Muscle of back (tissue), 11 donors: Measurements from ENCODE around the gene WWC2. TPM values are rescaled to one million over a fixed set of nuclear protein-coding genes. Genes with fewer than 3 reads are reported as not detected.
"Not testable (repeated sequence)": the region's sequence is repeated elsewhere in the genome, so short reads cannot be mapped to it uniquely, and the experiment has no call there.

Experiments used
- DNase-seq, 3 donors: peaks; one replicate each; pipeline versions ENCODE4 v3.0.0 to v3.0.0-alpha.2; 2013
- polyA plus RNA-seq, 10 donors: library from polyadenylated mRNA; unstranded; fragments of 120-200 nt; gene quantifications; one replicate each; pipeline ENCODE4 v1.2.1, GENCODE V29; 2013; ENCODE audit not compliant: insufficient read length in 10 of 10

WWC2 gene
- polyA plus RNA-seq, 10 donors, result 16.8 to 26.3 (median 21.0) TPM

DNA sequence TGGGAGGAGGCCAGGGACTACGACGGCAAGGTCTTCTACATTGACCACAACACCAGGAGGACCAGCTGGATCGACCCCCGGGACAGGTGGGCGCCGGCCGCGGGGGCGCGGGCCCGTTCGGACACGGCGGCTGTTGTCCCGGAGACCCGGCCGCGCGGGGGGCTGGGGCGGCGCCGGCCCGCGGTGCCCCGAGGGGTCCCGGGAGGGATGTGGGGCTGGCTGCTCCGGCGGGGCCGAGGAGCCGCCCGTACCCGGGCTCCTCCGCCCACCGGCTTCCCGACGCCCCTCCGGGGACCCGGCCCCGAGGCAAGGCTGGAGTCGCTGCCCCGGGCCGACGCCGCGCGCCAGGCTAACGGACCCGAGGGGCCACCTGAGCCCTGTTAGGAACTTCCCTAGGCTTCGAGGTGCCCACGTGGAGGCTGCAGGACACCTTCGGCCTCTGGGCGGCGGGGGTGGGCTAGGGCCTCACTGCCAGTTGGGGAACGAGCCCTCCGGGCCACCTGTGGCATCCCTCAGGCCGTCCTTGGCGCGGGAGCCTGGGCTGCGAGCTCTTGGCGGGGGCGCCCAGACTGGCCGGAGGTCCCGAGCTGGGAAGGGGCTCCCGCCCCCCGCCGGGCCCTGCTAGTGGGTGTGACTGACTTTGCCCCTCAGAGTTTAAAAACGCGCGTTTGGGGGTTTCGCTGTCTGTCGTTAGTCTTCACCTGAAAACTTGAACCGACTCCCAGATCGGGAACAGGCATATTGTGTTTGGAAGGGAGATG, 660 bp downstream of the WWC2 start:
- DNase-seq, result peak in 2 of 3 donors; percentile 34 to 68

DNA sequence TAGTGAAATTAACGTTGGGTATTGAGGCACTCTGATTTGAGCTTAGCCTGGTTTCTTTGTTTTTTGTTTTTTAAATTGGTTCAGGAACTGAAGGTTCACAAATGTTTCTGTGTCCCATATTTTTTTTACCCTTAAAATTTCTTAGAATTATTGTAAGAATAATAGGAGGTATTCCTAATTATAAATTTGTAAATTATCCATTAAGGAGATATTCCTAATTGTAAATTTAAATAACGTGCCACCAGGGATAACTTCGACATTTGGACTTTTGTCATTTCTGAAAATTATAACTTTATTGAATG, 1.2 kb downstream of the WWC2 start:
- no peak for DNase-seq

DNA sequence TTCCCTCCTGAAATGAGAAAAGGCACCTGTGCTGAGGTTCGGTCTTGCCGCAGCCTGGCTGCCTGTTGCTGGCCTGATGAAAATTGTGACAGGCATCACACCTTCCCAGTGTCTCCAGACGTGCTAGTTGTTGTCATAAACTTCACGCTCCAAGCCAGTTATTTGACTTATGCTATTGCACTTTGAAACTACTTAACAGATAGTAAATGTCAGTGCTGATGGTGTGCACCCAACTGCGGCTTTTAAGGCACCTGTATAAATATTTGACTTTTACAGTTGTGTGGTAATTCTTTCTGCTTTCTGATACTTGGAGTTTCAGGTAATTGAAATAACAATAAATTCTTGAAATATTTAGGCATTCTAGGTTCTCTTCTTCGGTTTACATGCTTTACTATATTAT, 1.8 kb downstream of the WWC2 start:
- peak in 1 of 3 donors; percentile 9 for DNase-seq

- no peak for DNase-seq
These were observed 3.0 kb downstream of the WWC2 start for GRCh38 chr4:183101956-183102480.

GRCh38 chr4:183105092-183105491, 6.0 kb downstream of the WWC2 start:
- DNase-seq, result no peak

GRCh38 chr4:183106839-183107238, 7.8 kb downstream of the WWC2 start:
- DNase-seq, result no peak

DNA sequence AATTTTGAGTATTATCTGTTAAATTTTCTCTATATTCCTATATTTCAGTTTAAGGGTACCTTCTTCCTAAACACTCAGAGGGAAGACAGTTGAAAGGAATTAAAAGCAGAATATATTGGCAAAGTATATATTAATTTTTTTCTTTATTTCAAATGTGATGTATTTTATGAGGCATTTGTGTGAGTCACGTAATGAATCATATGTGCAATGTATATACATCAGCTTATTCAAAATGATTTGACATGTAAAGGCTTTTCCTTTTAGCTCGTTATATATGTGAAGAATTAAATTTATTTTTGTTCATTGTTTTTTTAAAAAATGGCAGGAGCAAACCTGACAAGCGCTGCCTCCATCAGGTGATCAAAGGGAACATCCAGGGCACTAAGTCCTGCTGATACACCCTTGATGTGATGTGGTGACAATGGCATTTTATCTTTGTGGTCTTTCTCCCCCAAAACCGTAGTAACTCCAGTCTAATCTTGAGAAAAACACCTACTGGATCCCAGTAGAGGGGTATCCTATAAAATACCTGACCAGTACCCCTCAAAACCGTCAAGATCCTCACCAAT, 8.9 kb downstream of the WWC2 start:
- DNase-seq, result no peak

GRCh38 chr4:183110244-183110643, 11.2 kb downstream of the WWC2 start:
- DNase-seq, result no peak

DNA sequence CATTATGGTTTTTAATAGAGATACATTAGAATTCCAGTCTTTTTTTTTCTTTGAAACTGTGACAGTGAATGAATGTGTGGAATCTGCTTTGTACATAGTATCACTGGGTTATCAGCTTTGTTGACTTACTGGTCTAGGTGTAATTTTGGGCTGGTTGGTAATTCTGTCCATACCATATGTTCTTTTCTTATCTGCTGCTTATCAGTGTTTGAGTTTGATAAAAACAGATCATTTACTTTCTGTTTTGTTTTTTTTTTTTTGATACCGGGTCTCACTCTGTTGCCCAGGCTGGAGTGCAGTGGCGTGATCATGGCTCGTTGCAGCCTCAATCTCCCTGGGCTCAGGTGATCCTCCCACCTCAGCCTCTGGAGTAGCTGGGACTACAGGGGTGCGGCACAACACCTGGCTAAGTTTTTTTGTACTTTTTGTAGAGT, 12.4 kb downstream of the WWC2 start:
- DNase-seq, result no peak

DNA sequence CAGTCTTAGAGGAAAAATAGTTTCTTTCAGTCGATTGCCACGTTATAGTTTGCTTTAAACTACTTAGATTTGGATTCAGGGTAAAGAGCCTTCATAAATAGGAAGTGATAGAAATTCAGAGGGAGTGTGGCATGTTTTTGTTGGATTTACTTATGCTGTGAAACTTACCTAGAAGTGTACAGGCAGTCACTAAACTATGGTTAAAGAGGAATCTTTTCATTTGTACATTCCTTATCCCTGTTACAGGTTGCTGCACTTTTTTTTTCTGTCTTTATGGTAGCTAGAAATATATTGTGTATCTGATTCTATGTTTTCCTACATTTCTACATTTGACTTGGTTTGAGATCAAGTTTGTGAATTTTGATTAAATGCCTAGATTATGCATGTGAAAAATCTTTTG, 19.1 kb downstream of the WWC2 start:
- no peak for DNase-seq

DNA sequence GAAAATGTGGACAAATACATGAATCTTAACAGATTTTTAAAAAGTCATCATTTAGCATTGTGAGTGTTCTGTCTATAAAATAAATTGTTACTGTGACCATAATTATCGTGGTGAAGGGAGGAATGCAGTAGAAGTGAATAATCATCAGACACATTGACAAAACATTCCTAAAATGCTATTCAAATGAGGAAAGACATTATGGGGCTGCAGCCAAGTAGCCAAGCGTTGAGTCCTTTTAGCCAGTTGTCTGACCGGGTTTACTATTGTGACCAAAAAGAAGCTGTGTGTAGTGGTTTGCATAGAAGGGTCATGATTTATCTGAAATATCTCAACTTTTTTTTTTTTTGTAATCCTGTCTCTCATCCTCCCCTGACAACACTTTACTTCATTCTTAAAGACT, 19.5 kb downstream of the WWC2 start:
- peak in 2 of 3 donors; percentile 37 to 92 for DNase-seq

DNA sequence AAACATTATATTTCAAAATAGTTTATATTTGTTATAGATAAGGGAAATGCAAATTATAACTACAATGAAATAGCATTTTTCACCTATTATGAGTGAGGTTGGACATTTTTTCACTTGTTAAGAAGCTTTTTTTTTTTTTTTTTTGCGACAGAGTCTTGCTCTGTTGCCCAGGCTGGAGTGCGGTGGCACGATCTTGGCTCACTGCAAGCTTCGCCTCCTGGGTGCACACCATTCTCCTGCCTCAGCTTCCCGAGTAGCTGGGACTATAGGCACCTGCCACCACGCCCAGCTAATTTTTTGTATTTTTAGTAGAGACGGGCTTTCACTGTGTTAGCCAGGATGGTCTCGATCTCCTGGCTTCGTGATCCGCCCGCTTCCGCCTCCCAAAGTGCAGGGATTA, 22.6 kb downstream of the WWC2 start:
- DNase-seq, result not testable (repeated sequence)

DNA sequence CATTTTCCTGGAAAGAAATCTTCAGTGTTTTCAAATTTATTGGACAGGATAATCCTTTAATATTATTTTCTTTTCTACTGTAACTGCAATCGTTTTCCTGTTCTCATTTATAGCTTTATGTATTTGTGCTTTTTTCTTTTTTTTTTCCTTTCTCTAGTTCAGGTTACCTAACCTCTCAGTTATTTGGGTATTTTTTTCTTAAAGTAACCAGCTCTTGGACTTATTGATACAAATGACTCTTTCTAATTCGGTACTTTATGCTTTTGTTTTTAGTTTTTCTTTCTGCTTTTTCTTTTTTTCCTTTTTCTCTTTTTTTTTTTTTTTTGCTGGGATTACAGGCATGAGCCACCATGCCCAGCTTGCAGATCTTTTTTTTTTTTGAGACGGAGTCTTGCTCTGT, 25.2 kb downstream of the WWC2 start:
- no peak for DNase-seq

DNA sequence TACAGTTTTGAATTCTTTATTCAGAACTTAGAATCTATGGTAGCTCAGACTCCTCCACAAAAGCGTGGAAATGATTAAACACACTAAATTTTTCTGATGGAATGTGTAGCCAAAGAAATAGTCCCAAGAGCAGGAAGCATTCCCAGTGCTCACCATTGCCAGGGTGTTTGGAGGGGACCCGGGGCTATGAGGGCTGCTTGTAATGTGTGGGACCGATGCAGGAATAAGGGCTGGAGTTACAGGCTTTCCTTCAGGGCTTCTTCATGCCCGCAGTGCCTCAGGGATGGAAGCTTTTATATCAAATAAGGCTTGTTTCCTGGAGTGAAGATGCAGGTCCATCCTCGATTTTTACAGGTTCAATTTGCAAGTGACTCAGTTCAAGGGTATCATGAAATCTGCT, 25.8 kb downstream of the WWC2 start:
- no peak for DNase-seq

GRCh38 chr4:183129125-183129524, 30.1 kb downstream of the WWC2 start:
- DNase-seq, result no peak

DNA sequence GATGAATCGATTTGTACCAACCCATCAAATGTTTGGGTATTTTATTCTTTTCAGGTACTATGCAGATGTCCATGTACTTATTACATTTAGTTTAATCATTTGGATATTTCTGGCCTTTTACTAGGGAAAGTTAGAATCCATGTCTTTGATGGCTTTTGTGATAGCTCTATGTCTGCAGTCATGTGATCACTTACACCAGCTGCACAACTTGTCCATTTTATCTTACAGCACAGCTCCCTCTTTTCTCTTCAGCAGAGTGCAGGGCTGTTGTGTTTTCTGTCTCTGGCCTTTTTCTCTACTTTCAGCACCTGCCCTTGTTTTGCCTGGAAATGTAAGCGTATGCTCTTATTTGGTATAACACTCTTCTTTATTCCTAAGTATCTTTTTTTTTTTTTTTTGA, 30.6 kb downstream of the WWC2 start:
- DNase-seq, result no peak

GRCh38 chr4:183130328-183131155, 31.5 kb downstream of the WWC2 start:
- no peak for DNase-seq

- DNase-seq, result no peak
These were observed 33.0 kb downstream of the WWC2 start for GRCh38 chr4:183132081-183132480.

DNA sequence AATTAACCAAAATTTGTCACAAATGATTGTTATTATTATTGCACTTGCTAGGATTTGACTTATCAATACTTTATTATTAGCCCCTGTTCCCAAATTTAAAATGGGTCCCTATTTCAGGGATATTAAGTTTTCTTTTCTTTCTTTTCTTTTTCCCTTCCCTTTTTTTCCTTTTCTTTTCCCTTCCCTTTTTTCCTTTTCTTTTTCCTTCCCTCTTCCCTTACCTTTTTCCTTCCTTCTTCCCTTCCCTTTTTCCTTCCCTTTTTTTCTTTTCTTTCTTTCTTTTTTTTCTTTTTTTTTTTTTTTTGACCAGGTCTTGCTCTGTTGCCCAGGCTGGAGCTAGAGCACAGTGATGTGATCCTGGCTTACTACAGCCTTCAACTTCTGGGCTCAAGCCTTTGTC, 33.8 kb downstream of the WWC2 start:
- DNase-seq, result no peak

GRCh38 chr4:183136855-183137254, 37.8 kb downstream of the WWC2 start:
- DNase-seq, result no peak

GRCh38 chr4:183139058-183139750, 40.1 kb downstream of the WWC2 start:
- no peak for DNase-seq

DNA sequence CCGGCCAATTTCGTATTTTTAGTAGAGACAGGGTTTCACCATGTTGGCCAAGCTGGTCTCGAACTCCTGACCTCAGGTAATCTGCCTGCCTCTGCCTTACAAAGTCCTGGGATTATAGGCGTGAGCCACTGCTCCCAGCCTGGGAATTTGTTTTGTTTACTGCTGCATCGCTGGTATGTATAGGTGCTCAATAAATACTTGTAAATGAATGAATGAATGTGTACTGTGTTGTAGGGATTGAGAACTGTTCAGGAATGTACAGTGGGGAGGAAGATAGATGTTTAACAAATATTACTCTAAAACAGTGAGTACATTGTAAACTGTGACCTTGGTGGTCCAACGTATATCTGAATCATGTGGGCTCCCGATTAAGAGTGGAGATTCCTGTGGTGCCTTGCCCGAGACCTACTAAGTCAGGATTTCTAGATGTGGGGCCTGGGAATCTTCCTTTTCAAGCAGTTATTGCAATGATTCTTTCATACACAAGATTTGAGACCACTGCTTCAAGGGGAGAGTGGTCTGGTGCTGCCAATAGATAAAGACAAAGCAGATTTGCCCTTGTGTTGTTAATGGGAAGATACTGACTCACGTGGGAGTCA, 41.0 kb downstream of the WWC2 start:
- no peak for DNase-seq
